GM19467 (cell line): ENCODE data around the gene MBNL2.

Experiments
- ATAC-seq: cut with Tn5 transposase; IDR thresholded peaks from one replicate; pipeline ENCODE4 v1.9.1; 2021; ENCODE audit warnings: mild to moderate bottlenecking, moderate library complexity; ENCODE audit not compliant: unreplicated experiment

Gene MBNL2

GRCh38 chr13:97231829-97232196 is 9.7 kb downstream of the MBNL2 start:
- ATAC-seq, result no peak

DNA sequence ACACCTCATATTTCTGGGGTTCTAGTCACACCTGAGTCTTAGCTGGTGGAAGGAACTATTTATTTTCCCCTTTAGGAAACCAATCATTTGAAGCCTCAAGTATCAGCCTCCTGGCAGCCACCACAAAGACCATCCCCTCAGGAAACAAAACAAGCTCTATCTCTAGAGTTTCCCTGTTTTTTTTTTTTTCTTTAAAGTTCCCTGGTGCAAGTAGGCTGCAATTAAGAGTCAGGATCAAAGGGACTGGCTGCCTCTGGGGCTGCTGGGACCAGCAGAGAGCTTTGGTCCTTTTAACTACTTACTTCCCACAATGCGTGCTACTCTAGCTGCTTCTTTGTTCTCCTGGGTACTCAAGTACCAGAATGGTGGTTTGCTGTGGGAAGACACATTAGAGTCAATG is 11.4 kb downstream of the MBNL2 start:
- ATAC-seq, result no peak

DNA sequence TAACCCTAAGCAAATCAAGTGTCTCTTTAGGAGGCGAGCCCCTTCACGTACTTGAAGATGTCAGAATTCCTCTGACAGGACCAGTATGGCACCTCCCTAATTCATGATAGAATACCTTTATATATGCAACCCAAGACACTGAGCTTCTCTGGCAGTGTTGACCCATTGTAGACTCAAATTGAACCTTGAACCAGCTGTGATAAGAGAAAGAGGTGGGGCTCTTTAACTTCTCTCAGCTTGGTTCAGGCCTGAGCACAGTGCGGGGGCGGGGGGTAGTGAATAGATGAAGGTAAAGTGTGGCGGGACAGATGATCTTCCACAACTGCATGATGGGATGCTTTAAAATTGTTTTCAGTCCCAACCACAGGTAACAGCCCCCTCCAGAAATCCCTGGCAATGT is 12.1 kb downstream of the MBNL2 start:
- ATAC-seq, result no peak

DNA sequence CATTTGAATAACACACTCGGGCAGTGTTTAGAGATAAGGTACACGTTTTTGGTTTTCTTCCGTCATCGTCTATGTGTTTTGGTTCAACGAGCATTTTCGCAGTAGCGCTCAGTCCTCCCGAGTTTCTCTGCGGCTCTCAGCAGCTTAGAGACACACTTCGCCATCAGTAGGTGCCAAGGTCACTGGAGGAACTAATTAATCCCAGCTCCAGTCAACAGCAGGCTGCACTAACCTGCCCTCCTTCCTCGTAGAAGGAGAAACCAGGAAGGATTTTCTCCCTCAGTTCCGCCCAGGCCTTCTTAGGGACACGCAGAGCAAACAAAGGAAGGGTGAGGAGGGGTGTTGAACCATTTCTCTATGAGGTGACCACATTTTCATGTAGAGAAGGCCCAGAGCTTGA is 12.6 kb downstream of the MBNL2 start:
- ATAC-seq, result no peak

DNA sequence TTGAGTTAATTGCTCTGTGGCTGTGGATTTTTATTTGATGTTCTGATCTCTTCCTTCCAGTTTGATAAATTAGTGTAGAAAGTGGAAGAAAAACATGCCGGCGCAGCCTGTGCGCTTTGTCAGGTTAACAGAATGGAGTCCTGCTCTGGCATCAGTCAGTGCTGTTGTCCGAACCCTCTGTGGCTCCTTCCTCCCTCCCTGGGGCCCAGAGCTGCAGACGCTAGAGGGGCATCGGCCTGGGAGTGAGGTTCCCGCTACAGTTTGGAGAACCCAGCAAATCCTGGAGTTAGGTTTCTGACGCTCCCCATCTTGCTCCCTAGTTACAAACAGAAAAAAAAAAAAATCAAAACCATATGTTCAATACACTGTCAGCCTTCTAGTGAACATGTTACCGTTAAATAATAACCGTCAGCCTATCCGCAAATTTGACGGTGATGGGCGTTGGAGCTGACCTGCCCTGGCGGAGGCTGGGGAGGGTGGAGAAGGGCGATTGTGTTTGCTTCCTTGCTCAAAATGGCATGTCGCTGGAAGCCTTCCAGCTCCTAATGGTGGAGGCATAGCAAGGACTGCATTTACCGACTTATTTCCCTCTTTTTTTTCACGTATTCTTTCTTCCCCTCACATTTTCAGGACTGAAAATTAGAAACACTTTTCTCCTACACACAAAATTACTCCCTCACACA is 13.6 kb downstream of the MBNL2 start:
- no peak for ATAC-seq

GRCh38 chr13:97237388-97237787 is 15.3 kb downstream of the MBNL2 start:
- ATAC-seq, result no peak

- no peak for ATAC-seq
Measured at GRCh38 chr13:97238432-97238831, 16.3 kb downstream of the MBNL2 start.

DNA sequence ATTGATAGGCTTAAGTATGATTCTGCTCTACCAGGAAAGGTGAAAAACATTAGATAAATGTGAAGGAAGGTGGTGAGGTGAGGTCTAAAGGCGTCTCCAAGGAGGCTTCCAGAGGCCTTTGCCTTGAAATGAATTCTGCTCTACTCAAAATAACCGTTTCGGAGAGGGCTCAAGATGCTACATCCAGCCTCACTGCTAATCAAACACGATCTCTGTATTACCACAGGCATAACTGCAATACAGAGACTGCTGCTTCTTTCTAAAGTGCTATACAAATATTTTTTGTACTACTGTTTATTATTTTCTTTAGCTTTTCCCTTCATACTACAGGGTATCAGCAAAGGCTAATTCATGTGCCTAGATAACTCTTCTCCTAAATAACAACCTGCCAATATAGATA is 16.8 kb downstream of the MBNL2 start:
- ATAC-seq, result no peak

GRCh38 chr13:97239306-97239705 is 17.2 kb downstream of the MBNL2 start:
- no peak for ATAC-seq

GRCh38 chr13:97239943-97240787 is 18.0 kb downstream of the MBNL2 start:
- ATAC-seq, result no peak

DNA sequence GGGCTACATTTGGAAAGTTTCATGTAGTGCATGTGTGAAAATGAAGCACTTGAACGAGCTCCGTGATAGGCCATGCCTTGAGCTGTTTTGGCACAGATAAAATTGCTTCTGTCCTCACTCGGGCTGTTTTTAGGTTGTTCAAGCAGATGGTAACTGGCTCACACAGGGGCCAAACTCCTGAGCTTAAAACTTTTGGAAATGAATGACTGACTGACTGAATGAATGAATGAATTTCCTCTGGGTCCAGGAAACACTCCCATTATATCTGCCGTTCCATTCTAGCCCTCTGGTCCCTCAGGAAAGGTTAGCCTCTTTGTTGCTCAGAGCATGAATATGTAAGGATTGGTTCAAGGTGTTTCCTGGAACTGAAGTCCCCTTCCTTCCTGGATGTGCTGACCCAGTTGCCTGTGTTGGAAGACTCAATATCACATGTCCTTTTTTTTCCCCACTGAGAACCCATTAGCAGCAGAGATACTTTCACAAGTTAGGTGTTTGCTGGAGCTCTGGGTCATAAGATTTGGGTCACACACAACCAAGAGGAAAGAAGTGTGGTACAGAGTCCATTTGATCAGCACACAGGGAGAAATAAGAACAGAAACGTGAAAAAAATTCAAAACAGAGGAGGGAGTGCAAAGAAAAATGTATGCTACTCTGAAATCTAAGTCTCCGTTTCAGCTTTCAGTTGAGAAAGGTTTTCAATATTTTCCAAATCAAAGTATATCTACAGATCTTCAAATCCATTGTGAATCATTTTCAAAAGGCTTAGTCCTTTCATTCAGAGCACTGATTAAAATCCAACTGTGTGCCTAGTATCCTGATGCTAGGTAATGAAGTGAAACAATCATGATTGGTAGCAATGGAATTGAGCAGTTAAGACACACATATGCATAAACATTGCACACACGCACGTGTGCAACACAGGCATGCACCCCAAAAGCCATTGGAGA is 18.9 kb downstream of the MBNL2 start:
- no peak for ATAC-seq

DNA sequence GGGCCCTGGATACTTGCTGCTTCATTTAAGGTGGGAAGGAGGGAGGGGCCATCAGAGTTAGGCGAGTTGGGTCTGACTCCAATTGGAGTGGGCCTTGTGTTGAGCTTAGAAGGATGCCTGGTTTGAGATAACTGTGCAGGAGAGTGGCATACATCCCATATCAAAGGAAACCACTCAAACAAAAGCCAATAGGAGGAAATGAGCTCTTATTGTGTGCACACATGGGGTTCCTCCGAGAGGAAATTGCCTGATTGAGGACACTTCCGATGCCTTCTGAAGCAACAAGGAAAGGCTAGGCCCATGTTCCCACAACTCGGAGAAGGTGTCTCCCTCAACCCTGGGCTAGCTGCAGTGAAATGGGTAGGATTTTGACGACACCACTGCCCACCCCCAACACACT is 19.6 kb downstream of the MBNL2 start:
- ATAC-seq, result no peak

DNA sequence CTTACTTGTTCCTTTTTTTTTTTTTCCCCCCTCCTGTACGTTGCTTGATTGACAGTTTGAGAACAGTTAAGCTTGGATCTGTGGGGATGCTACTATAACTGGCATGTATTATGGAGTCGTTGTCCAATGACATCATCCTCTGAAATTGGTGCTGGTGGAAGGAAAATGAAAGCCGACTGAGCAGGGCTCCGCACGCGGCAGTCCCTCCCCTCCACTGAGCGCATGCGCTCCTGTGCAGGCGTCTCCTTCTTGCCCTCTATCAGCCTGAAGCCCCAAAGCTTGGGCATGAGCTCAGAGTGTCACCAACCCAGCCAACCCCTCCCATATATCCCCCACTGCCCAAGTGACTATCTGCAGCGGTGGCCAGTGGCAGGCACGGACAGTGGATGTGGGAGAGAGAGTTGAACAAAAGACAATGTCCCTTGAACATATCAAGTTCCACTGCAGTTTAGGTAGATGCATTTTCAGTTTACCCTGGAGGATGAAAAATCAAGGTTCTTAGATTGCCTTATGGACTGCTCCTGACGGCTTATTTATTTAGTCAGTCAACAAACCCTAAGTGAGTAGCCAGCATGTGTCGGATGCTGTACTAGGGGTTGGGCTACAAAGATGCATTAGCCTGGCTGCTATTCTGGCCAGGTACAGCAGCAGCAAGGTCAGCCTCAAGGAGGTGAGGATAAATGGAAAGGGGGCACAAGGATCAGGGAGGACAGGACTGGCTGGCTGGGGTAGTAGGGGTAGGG is 20.8 kb downstream of the MBNL2 start:
- no peak for ATAC-seq

- ATAC-seq, result no peak
Measured at GRCh38 chr13:97243915-97244781, 22.0 kb downstream of the MBNL2 start.

DNA sequence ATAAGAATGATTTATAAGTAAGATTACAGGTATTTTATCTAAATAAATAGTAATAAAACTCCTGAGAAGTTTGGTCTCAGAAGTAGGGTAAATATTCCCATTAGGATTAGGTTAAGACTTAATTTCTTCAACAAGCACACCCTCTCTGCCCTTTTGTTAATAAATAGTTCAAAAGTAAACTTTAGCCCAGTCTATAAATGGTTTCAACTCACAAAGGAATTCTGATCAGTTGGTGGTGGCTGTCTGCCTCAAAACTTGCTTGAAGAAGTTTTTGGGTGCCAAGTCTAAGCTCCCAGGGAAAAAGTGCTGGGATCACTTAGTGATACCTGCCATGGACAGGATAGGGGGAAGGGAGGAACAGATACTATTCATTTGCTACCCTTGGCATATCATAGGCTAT is 22.9 kb downstream of the MBNL2 start:
- no peak for ATAC-seq

GRCh38 chr13:97246596-97247158 is 24.5 kb downstream of the MBNL2 start:
- ATAC-seq, result no peak

GRCh38 chr13:97248243-97248642 is 26.1 kb downstream of the MBNL2 start:
- ATAC-seq, result no peak

DNA sequence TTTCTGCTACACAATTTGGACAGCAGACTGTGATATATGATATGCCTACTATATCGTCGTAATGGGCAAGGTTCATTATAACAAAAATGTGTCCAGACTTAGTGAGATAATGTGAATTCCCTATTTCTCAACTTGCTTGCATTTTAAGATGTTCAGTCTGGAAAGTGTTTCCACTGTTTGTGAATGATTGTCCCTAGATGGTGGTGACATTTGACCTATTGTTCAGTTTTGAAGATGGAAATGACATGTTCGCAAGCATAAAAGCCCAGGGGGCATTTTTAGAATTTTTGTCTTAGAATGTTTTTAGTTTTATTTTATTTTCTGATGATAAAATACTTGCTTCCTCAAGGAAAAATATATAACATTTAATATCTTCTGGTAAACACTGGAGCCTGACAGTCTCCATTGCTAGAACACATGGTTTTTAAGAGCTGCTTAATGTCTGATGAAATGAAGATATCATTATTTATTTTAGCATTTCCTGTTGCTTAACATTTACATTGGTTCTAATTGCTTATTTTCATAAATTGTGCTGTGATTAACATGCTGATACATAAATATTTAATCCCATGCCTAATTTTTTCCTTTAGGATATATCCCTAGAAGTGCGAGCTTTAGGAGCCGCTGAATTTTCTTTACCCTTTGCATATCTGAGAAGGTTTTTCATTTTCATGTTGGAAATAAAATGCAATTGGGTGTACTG is 27.1 kb downstream of the MBNL2 start:
- no peak for ATAC-seq
